GM18867 (cell line): ENCODE data around the gene H6PD.

Experiments
- ATAC-seq: cut with Tn5 transposase; IDR thresholded peaks from one replicate; pipeline ENCODE4 v1.9.1; 2021; ENCODE audit warnings: mild to moderate bottlenecking, moderate library complexity; ENCODE audit not compliant: unreplicated experiment

H6PD gene, protein sequence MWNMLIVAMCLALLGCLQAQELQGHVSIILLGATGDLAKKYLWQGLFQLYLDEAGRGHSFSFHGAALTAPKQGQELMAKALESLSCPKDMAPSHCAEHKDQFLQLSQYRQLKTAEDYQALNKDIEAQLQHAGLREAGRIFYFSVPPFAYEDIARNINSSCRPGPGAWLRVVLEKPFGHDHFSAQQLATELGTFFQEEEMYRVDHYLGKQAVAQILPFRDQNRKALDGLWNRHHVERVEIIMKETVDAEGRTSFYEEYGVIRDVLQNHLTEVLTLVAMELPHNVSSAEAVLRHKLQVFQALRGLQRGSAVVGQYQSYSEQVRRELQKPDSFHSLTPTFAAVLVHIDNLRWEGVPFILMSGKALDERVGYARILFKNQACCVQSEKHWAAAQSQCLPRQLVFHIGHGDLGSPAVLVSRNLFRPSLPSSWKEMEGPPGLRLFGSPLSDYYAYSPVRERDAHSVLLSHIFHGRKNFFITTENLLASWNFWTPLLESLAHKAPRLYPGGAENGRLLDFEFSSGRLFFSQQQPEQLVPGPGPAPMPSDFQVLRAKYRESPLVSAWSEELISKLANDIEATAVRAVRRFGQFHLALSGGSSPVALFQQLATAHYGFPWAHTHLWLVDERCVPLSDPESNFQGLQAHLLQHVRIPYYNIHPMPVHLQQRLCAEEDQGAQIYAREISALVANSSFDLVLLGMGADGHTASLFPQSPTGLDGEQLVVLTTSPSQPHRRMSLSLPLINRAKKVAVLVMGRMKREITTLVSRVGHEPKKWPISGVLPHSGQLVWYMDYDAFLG

DNA sequence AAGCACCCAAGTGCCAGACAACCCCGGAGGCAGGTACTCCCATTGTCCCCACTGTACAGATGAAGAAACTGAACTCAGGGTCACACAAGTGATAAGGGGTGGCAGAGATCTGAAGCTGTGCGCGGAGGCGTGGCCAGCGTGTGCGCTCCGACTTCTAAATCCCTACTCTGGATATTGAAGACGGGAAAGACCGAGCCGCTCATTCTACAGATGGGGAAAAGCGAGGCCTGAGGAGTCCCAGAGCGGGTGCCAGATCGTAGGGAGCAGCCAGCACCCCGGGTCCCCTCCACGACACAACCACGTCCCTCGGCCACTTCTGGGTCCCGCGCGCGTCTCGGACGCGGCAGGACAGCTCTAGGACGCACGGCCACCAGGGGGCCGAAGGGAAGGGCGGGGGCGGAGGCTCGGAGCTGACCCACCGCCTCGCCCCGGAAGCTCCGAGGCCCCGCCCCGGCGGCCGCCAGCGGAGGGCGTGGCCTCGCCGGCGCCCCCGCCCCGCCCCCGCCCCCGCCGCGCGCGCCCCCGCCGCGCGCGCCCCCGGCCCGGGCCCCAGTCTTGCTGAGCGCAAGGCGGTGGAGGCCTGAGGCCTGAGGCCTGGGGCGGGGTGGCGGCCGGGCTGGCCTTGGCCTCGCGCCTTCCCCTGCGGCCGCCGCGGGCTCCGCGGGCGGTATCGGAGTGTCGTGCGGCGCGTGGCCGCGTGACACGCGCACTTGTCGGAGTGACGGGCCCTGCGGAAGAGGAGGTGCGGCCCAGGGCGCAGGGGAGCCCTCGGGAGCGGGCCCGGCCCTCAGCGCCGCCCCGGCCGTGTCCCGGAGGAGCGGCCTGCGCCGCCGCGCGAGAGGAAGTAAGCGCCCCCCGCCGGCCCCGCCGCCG lies at the start of gene H6PD:
Gene H6PD, plus strand, starts transcription at position 552 of the 873 bp plus-strand sequence. CDS start 10,161 bp downstream, outside the sequence.
- peak; percentile 76 for ATAC-seq

DNA sequence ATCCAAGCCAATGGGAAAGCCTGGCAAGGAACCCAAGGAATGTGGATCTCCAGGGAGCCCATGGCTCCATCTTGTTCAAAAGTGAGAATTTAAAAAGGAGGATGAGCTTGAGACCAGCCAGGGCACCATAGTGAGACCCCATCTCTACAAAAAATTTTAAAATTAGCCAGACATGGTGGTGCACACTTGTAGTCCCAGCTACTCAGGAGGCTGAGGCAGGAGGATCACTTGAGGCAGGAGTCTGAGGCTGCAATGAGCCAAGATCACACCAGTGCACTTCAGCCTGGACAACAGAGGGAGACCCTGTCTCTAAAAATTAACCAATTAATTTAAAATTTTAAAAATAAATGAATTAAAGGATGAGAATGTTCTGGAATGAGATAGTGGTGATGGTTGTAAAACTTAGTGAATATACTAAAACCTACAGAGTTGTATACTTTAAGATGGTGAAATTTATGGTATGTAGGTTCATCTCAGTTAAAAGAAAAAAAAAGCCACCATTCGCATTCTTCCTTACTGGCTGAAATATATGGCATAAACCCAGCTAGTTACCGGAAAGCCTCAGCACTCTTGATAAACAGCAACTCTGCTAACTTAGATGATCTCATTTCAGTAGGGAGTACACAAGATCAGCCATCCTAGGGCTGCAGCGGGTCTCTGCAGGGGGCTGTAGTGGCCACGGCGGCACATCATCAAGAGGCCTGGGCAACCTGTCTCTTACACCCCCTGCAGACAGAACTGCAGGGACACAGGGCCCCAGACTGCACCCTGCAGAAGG lies 48.3 kb upstream of the H6PD start:
- ATAC-seq: no peak

DNA sequence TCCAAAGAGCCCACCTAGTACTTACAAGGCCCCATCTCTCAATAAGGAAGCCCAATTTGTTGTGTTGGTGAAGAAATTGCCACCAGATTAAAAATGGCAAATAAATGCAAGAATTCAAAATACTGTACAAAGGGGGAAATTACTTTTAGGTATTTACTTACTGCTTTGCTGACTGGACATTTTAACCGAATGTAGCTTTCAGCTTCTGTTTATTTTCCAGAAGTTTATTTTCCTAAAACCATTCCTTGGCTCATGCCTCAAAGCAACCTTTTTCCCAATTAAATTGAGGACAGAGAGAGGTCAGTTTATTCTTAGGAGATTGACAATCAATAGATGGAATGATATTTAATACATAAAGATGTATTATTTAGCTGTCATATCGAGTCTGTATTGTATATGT lies 47.6 kb upstream of the H6PD start:
- ATAC-seq: no peak

DNA sequence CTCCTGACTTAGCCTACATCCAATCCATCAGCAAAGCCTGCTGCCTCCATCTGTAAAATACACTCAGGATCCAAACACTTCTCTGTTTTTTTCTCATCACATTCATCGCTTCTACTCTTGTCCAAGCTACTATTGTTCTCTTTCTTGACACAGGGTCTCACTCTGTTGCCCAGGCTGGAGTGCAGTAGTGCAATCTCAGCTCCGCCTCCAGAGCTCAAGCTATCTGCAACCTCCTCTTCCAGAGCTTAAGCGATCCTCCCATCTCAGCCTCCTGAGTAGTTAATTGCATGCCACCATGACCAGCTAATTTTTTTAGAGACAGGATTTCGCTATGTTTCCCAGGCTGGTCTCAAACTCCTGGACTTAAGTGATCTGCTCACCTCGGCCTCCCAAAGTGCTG lies 44.3 kb upstream of the H6PD start:
- ATAC-seq: no peak

DNA sequence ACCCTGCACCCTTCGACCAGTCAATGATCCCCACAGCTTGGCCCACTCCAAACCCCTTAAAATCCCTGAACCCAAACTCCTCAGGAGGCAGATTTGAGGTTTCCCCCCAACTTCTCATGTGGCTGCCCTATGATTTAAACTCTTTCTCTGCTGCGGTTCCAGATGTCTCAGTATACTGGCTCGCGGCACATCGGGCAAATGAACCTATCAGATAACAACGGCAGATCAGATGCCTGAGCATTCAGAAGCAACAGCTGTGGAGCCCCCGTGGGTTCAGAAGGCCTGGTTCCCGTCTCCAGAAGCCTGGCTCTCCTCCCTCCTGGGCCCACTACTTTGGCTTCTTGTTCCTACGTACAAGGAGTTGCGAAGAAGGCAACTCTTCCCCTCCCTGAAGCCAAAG lies 43.3 kb upstream of the H6PD start:
- no peak for ATAC-seq

DNA sequence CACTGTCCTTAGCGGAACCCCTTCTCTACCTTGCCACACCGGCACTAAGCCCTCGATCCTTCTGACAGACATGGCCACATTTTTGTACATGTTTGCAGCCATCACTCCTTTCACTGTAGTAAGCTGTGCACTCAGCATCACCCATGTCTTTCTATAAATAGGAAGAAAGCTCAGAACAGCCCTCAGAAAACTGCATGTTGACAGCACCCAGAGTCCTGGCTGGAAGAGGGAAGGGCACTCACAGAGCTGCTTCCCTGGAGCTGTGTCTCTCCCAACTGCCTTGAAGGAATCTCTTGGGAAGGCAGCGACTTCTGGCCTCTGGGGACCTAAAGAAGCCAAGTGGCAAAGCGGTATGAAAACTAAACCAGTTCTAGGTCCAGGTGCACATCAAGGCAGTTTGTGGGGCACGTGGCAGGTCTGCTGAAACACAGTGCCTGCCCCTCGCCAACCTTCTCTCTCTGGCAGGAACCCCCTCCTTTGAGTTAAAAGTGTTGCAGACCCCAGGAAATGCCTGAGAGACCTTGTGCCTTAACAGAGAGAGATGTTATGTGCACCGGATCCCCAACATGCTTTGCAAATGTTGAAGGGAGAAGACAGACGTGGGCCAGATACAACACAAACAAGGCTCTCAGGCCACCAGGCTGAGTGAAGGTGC lies 41.9 kb upstream of the H6PD start:
- ATAC-seq: no peak

DNA sequence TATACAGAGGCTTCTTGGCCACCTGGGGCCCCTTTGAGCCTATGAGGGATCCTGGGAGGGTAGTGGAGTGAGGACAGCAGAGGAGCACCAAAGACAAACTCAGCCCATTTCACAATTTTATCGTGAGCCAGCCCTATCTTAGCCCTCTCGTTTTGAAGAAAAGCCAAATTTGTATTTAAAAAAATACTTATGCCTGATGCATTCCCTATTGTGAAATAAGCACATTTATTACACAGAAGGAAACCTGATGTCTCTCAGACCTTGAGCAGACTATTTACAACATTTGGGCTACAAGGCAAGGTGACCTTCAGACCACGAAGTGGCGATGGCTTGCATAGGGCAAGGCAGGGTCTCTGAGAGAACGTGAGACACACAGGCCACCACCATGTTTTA lies 41.3 kb upstream of the H6PD start:
- no peak for ATAC-seq

DNA sequence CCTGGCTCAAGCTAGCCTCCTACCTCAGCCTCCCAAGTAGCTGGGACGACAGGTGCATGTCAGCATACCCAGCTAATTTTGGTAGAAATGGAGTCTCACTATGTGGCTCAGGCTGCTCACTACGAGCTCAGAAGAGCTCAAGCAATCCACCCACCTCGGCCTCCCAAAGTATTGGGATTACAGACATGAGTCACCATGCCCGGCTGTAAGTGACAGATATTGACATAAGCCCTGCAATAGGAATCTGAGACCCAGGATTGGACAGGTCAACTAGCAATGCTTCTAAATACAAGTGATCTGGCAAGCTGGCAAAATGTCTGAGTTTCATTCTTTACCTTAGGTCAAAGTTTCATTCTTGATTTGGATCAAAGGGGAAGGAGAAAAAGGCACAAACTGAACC lies 40.5 kb upstream of the H6PD start:
- no peak for ATAC-seq

DNA sequence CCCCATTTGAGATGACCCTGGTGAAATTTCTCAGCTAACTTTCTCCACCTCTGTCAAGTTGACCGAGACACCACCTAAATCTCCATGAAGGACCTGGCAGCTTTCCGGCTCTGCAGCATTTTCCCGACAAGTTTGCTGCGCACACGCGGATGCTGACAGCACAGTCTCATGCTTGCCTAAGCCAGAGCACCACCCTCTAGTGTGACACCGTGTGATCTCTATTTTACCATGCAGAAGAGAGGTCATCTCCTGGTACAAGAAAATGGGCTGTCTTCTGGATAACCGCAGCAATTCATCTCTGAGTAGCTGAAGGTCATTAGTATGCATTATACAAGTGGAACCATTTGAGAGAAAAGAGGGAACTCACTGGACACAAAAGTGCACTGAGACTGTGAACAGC lies 38.9 kb upstream of the H6PD start:
- no peak for ATAC-seq

DNA sequence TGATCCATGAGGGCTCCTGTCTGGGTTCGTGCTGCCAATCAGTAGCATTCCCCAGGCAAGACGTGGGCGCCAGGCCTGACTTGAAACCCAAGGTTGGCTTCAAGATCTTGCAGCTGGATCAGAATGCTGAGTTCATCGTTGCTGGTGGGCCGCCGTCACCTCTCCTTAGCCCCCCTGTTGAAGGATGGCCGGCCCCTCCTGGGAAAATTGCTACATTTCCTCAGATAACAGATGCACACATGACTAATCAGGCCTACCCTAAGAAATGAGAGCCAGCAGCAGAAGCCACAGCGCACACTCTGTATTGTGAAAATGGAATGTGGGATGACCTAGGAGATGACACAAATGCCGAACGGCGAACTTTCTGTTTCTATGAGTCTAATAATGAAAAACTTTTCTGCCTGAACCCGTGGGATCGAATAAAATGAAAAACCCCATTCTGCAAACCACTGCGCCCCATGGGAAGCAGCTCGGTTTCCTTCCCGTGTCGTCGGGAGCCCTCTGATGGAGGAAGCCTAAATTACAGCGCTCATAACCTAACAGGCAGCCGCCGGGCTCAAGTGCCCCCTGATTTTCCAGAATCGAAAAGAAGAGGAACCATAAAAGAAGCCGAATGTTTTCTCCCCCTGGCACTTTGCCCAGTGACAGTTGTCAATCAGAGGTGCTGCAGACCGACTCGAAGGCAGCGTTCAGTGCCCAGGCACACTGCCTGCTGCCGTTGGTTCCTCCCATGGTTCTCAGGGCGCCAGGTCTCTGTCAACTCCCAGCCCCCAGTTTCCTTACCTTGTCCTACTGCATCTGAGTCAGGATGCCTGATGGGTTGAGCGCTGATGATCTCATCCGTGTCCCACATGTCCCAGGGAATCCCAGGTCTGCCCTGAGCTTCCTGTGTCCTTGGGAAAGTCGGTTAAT lies 38.2 kb upstream of the H6PD start:
- ATAC-seq: peak; percentile 45

DNA sequence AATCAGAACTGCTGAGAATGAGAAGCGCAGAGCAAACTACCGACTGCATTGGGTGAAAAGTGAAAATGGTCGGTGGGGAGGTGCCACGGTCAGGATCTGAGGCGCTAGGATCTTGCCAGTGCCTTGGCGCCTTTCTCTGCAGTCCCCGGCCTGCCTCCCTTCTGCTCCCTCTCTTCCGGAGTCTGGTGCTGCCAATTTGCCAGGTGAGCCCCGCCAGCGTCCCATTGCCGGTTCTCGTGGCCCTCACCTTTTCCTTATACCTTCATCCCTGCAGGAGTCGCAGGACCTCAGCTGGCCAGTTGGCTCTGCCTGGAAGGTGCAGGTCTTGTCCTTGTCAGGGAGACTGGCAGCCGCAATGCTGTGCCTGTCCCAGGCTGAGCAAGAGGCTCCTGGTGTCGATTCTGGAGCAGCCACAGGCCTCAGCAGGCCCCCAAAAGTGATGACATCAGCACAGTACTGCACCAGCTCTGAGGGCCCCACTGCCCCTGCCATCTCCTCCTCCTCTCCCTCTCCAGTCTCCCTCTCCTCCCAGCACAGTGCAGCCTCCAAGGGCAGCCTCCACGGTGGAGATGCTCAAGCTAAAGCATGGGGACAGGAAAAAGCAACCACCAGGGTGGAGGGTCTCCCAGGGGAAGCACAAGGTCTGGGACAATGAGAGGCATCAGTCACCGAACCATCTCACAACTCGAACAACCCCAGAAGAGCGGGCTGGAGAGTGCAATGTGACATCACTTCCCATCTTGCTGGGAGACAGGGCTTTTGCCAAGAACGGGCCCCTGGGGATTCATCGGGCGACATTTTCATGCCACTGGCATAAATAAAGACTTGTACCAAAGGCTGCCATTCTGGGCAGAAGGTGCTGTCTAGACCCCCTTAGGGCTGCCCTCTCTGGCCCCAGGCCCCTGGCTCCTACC lies 37.1 kb upstream of the H6PD start:
- ATAC-seq: no peak

DNA sequence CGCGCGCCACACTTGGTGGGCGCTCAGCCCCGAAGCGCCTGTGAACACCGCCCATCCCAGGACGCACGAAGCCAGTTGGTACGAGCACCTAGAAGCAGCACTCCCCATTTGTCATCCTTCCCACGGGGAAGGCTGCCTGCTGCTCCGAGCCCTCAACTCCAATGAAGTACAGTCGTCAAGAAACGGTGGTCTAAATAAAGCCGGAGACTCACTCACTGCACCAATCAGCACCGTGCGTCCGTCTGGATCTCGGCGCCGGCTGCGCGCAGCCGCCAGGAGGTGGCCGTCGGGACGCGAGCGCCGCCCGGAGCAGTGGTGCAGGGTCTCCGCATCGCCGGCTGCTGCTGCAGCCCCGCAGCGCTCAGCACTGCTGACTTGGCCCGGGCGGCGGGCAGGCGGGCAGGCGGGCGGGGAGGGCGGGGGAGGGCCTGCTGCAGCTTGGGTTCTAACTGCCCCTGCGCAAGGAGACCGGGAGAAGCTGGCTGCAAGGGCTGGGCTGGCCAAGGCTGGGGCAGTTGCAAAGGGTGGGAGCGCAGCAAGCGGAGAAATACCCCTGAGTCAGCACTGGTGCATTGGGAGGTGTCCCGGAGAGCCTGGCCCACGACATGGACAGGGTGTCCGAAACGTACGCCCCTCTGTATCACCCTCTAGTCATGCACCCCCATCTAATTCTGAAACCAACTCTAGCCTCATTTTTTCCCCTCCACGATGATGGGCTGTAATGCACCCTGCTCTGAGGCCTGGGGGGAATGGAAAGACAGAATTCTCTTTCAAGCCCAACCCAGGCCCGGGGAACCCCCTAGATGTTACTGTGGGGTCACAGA lies 35.8 kb upstream of the H6PD start:
- no peak for ATAC-seq

DNA sequence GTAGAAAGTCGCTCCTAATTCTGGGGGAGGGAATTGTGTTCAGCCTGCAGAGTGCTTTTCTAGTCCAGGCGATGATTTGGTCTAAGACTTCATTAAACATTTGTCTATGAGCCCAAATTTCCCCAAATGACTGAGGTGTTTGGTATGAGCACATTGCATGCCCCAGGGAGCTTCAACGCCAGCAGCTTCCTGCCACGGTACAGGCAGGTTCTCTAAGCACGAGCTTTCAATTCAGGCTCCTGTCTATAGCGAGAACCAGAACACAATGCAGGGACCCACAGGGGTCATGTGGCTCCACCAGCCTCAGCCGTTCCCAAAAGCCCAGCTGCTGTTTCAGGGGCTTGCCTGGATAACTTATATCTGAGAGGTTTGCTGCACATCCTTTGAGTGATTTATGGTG lies 34.1 kb upstream of the H6PD start:
- ATAC-seq: no peak

DNA sequence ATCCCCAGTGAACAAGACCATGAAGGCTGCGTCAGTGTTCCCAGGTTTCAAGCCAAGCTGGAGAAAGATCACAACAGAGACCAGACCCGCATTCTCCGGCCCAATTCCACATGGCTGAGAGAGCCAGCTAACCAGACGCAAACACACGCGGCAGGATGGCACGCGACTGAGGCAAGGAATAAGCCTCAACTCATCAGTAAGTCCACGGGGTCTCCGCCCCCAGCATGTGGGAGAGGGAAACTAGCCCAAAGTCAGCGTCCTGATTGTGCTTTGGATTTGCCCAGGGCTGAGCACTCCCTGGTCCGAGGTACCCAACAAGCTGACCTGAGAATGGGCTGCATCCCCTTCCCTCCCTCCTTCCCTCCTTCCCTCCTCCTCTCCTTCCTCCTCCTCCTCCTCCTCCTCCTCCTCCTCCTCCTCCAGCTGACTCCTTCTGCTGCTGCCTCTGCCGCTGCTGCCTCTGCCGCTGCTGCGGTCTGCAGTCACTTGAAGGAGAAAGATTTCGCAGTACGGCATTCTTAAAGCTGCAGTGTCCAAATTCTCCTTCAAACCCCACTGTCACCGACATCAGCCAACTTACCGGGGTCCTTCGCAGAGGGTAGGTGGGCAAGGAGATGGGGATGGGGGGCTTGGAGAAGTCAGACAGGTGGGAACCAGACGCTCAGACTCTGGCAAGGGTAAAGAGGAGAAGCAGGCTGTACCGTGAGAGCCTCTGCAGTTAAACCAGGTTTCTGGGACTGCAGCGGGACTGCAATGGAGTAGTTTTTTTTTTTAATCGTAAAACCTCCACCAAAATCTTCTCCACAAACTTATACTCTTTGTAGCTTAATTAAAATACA lies 33.0 kb upstream of the H6PD start:
- ATAC-seq: no peak

DNA sequence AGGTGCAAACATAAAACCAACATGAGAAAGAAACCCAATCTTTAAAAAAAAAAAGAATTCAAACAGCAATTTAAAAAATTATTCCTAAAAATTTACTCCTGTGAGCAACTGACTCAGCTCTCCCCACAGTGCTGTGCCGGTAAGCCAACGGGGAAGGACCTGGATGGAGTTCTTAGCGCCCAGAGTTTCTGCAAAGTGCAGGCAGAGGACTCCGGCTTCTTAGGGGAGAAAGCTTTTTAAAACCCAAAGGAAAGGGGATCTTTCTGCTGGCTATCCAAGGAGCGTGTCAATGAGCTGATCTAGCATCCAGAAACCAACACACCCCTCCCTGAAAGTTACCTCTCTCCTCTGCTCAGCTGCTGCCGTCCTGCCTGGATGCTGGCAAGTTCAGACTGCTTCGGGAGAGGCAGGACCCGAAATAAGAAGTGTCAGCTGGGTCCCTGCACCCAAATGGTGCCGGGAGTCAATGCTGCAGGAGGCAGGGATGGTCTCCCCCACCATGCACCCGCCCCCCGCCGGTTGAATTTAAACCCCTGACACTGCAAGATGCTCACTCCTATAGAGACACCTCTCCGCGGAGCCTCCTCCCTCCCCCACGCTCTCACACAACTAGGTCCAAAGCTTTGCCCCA lies 32.2 kb upstream of the H6PD start:
- no peak for ATAC-seq

DNA sequence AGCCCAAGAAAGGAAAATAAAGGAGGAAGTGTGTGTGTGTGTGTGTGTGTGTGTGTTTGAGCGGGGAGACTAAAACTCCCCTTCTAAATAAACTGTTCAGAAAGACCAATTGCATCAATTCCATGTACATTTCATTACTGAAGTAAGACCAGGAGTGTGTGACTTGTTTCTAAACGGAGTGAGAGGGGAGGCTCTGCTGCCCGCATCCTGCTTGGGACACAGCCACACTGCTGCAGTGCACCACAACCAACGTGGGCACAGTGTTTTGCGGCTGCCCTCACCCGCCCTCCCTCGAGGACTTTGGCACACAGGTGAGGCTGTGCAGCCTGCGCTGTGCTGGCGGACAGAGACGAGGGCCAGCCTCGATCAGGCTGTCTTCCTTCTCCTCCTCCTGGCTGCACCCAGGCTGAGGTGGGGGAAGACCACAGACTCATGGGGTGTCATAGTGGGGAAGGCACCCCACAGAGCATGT lies 31.0 kb upstream of the H6PD start:
- ATAC-seq: no peak
